ENCODE data around the gene GALNT16. TPM values are rescaled to one million over a fixed set of nuclear protein-coding genes. Genes with fewer than 3 reads are reported as not detected.
A peak's percentile ranks its signal among the peaks of the same experiment; 100 is the strongest.

Gene GALNT16
- total RNA-seq, 1 donor from 2014 or later, result 36.7 TPM

GRCh38 chr14:69259168-69259526 lies 811 bp upstream of the GALNT16 start:
- Mint-ChIP-seq H3K9me3 (ENCODE audit: low read depth) (no peaks in the 10 kb centered on the region), H3K27ac (ENCODE audit: unreplicated experiment) (no peak overlapping the region), H3K36me3 (ENCODE audit: low read depth) (no peaks in the 10 kb centered on the region), H3K4me1 (ENCODE audit: low read depth) (peaks cover 37% of the 10 kb centered on the region), H3K4me3 (ENCODE audit: unreplicated experiment) (peak overlapping the region; percentile 79), H3K27me3 (ENCODE audit: low read depth) (no peaks in the 10 kb centered on the region)
- no peak for TF ChIP-seq CTCF (IDR thresholded peaks at IDR 0.05)
- no peak for DNase-seq (ENCODE audit: low spot score)

GRCh38 chr14:69260190-69260860 lies 367 bp downstream of the GALNT16 start:
- Mint-ChIP-seq H3K36me3 (ENCODE audit: low read depth) (no peaks in the 10 kb centered on the region), H3K27ac (ENCODE audit: unreplicated experiment) (peak overlapping the region; percentile 71), H3K9me3 (ENCODE audit: low read depth) (no peaks in the 10 kb centered on the region), H3K4me3 (ENCODE audit: unreplicated experiment) (peak overlapping the region; percentile 79), H3K27me3 (ENCODE audit: low read depth) (no peaks in the 10 kb centered on the region), H3K4me1 (ENCODE audit: low read depth) (peaks cover 38% of the 10 kb centered on the region)
- no peak for TF ChIP-seq CTCF (IDR thresholded peaks at IDR 0.05)
- DNase-seq (ENCODE audit: low spot score), result no peak

- no peaks in the 10 kb centered on the region for H3K27me3 Mint-ChIP-seq (ENCODE audit: low read depth)
- H3K4me3 Mint-ChIP-seq (ENCODE audit: unreplicated experiment), result peak overlapping the region; percentile 79
- H3K4me1 Mint-ChIP-seq (ENCODE audit: low read depth), result peaks cover 41% of the 10 kb centered on the region
- DNase-seq (ENCODE audit: low spot score), result no peak
- no peaks in the 10 kb centered on the region for H3K9me3 Mint-ChIP-seq (ENCODE audit: low read depth)
- H3K36me3 Mint-ChIP-seq (ENCODE audit: low read depth), result no peaks in the 10 kb centered on the region
- peak overlapping the region; percentile 87 for H3K27ac Mint-ChIP-seq (ENCODE audit: unreplicated experiment)
- peak; percentile 92 for TF ChIP-seq CTCF (IDR thresholded peaks at IDR 0.05)
These were observed 1.1 kb downstream of the GALNT16 start for GRCh38 chr14:69260861-69261564.

GRCh38 chr14:69261761-69262331 lies 1.9 kb downstream of the GALNT16 start:
- H3K36me3 Mint-ChIP-seq (ENCODE audit: low read depth), result no peaks in the 10 kb centered on the region
- peak overlapping the region; percentile 79 for H3K4me3 Mint-ChIP-seq (ENCODE audit: unreplicated experiment)
- peaks cover 46% of the 10 kb centered on the region for H3K4me1 Mint-ChIP-seq (ENCODE audit: low read depth)
- no peaks in the 10 kb centered on the region for H3K9me3 Mint-ChIP-seq (ENCODE audit: low read depth)
- H3K27me3 Mint-ChIP-seq (ENCODE audit: low read depth), result no peaks in the 10 kb centered on the region
- TF ChIP-seq CTCF (IDR thresholded peaks at IDR 0.05), result no peak
- DNase-seq (ENCODE audit: low spot score), result no peak
- H3K27ac Mint-ChIP-seq (ENCODE audit: unreplicated experiment), result peak overlapping the region; percentile 90

GRCh38 chr14:69262516-69262915 lies 2.6 kb downstream of the GALNT16 start:
- TF ChIP-seq CTCF (IDR thresholded peaks at IDR 0.05), result no peak
- H3K27ac Mint-ChIP-seq (ENCODE audit: unreplicated experiment), result peak overlapping the region; percentile 90
- H3K4me1 Mint-ChIP-seq (ENCODE audit: low read depth), result peaks cover 46% of the 10 kb centered on the region
- no peaks in the 10 kb centered on the region for H3K27me3 Mint-ChIP-seq (ENCODE audit: low read depth)
- H3K4me3 Mint-ChIP-seq (ENCODE audit: unreplicated experiment), result no peak overlapping the region
- H3K9me3 Mint-ChIP-seq (ENCODE audit: low read depth), result no peaks in the 10 kb centered on the region
- no peak for DNase-seq (ENCODE audit: low spot score)
- no peaks in the 10 kb centered on the region for H3K36me3 Mint-ChIP-seq (ENCODE audit: low read depth)

All from chondrocyte (in vitro differentiated cells).